Astrocyte of the cerebellum (primary cell): ENCODE results near the gene GTF2IRD1.

Experiments
- DNase-seq: peaks from one replicate; pipeline ENCODE4 v3.0.0-alpha.2; 2011; ENCODE audit warnings: low read depth
- H3K4me3 ChIP-seq: 2 replicates; pipeline ENCODE4 v1.5.1; 2011; ENCODE audit warnings: mild to moderate bottlenecking, low read depth, low read length, moderate library complexity
- CTCF ChIP-seq: IDR thresholded peaks from 2 replicates; pipeline ENCODE4 v1.5.1; 2012; ENCODE audit warnings: low read length, low read depth, moderate library complexity, mild to moderate bottlenecking; ENCODE audit errors: missing control alignments
- in situ Hi-C: cut with HindIII; loops from 2 replicates; pipeline ENCODE4 v1.10.0; 2017; ENCODE audit warnings: low sequenced_read_pairs

GTF2IRD1 gene

GRCh38 chr7:74587435-74588126 lies 133.9 kb downstream of the GTF2IRD1 start:
- peak; percentile 58 for DNase-seq
- TF ChIP-seq CTCF: no peak
- in situ Hi-C loops: no loop called here
- no peak overlapping the region for H3K4me3 ChIP-seq

- no peak overlapping the region for H3K4me3 ChIP-seq
- in situ Hi-C loops: no loop called here
- TF ChIP-seq CTCF: no peak
- no peak for DNase-seq
Measured at GRCh38 chr7:74590813-74591212, 137.1 kb downstream of the GTF2IRD1 start.

GRCh38 chr7:74598558-74598957 lies 144.9 kb downstream of the GTF2IRD1 start:
- TF ChIP-seq CTCF: no peak
- H3K4me3 ChIP-seq: no peak overlapping the region
- in situ Hi-C loops: no loop called here
- DNase-seq: no peak

DNA sequence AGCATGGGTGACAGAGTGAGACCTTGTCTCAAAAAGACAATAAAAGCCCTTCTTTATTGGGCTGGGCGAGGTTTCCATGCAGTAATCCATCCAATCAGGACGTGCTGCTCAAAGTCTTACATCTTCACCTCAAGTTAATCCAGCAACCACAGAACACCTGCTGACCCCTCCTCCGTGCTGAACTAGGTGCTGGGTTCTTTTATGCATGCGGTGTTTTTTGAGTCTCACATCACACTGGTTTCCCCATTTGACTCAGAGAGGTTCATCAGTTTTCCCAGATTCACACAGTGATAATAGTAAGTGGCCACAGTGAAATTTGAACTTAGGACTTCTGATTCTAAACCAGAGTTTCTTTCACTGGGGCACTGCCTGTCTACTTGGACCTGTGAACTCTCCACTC lies 145.5 kb downstream of the GTF2IRD1 start:
- H3K4me3 ChIP-seq: no peak overlapping the region
- in situ Hi-C loops: no loop called here
- DNase-seq: no peak
- TF ChIP-seq CTCF: no peak

DNA sequence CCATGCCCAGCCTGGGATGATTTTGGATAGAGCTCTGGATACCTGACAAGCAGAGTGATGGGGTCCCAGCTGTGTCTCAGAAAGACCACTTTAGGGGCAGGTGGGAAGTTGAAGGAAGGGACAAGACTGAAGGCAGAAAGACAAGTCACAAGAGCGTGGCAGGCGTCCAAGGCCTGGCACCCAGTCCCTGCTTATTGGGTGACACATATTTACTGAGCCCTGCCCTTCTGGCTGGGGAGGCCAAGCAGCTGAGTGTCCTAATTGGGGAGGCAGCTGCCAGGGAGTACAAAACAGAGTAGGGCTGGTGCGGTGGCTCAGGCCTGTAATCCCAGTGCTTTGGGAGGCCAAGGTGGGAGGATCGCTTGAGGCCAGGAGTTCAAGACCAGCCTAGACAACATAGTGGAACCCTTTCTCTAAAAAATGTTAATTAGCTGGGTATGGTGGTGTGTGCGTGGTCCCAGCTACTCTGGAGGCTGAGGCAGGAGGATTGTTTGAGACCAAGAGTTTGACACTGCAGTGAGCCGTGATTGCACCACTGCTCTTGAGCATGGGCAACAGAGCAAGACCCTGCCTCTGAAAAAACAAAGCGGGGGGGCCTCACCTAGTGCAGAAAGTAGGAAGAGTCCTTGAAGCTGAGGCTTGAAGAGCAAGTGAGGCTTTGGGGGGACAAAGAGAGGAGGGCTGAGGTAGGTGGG lies 150.8 kb downstream of the GTF2IRD1 start:
- TF ChIP-seq CTCF: no peak
- no peak for DNase-seq
- in situ Hi-C loops: no loop called here
- no peak overlapping the region for H3K4me3 ChIP-seq

- TF ChIP-seq CTCF: no peak
- in situ Hi-C loops: no loop called here
- DNase-seq: no peak
- peak overlapping the region; percentile 12 for H3K4me3 ChIP-seq
Measured at GRCh38 chr7:74606101-74606908, 152.6 kb downstream of the GTF2IRD1 start.
